Type B pancreatic cell (in vitro differentiated cells): ENCODE data around the gene CCDC186. TPM values are rescaled to one million over a fixed set of nuclear protein-coding genes. Genes with fewer than 3 reads are reported as not detected.

Experiments
- DNase-seq: peaks from one replicate; pipeline ENCODE4 v3.0.0; 2021; ENCODE audit warnings: mixed read lengths; ENCODE audit not compliant: unreplicated experiment; ENCODE audit errors: extremely low spot score
- H3K27ac Mint-ChIP-seq: 2 replicates; pipeline ENCODE4 v1.8.0; 2021; ENCODE audit warnings: mild to moderate bottlenecking, mixed read lengths
- H3K27me3 Mint-ChIP-seq: 2 replicates; pipeline ENCODE4 v1.8.0; 2021; ENCODE audit warnings: mixed read lengths
- H3K36me3 Mint-ChIP-seq: 2 replicates; pipeline ENCODE4 v1.8.0; 2021; ENCODE audit warnings: mixed read lengths
- H3K4me1 Mint-ChIP-seq: one replicate; pipeline ENCODE4 v1.8.0; 2021; ENCODE audit warnings: mixed read lengths; ENCODE audit not compliant: unreplicated experiment
- H3K4me3 Mint-ChIP-seq: 2 replicates; pipeline ENCODE4 v1.8.0; 2021; ENCODE audit warnings: mild to moderate bottlenecking, mixed read lengths
- H3K9me3 Mint-ChIP-seq: 2 replicates; pipeline ENCODE4 v1.8.0; 2021; ENCODE audit warnings: mixed read lengths
- CTCF ChIP-seq: fragments of 200-600 bp; sonication (generic); conservative IDR thresholded peaks from 2 replicates; pipeline ENCODE4 v1.5.0; 2021; ENCODE audit warnings: antibody characterized with exemption, mild to moderate bottlenecking
- total RNA-seq: library from RNA; stranded (reverse); gene quantifications from 2 replicates; pipeline ENCODE4 v1.2.1, GENCODE V29; 2021; ENCODE audit warnings: low replicate concordance

CCDC186 gene
- total RNA-seq, 1 donor from 2014 or later: 21.0 TPM

GRCh38 chr10:114195079-114195478 lies 21.1 kb upstream of the CCDC186 start:
- TF ChIP-seq CTCF: no peak
- DNase-seq: no peak
- Mint-ChIP-seq H3K9me3 (no peaks in the 10 kb centered on the region), H3K27ac (no peak overlapping the region), H3K4me3 (no peak overlapping the region), H3K4me1 (no peaks in the 10 kb centered on the region), H3K36me3 (no peaks in the 10 kb centered on the region), H3K27me3 (peaks cover 3% of the 10 kb centered on the region)

- Mint-ChIP-seq H3K36me3 (no peaks in the 10 kb centered on the region), H3K27me3 (no peaks in the 10 kb centered on the region)
Measured at GRCh38 chr10:114189700-114190099, 15.7 kb upstream of the CCDC186 start.

GRCh38 chr10:114188900-114189299 lies 14.9 kb upstream of the CCDC186 start:
- no peak for DNase-seq
- H3K36me3 Mint-ChIP-seq: no peaks in the 10 kb centered on the region
- TF ChIP-seq CTCF: no peak
- H3K4me3 Mint-ChIP-seq: no peak overlapping the region
- no peaks in the 10 kb centered on the region for H3K27me3 Mint-ChIP-seq
- H3K27ac Mint-ChIP-seq: no peak overlapping the region
- no peaks in the 10 kb centered on the region for H3K4me1 Mint-ChIP-seq
- no peaks in the 10 kb centered on the region for H3K9me3 Mint-ChIP-seq

More at GRCh38 chr10:114189700-114190099, 15.7 kb upstream of the CCDC186 start:
- H3K4me3 Mint-ChIP-seq: no peak overlapping the region
- no peaks in the 10 kb centered on the region for H3K9me3 Mint-ChIP-seq
- no peak for TF ChIP-seq CTCF
- H3K27ac Mint-ChIP-seq: no peak overlapping the region
- no peaks in the 10 kb centered on the region for H3K4me1 Mint-ChIP-seq
- DNase-seq: no peak

GRCh38 chr10:114188001-114188400 lies 14.0 kb upstream of the CCDC186 start:
- Mint-ChIP-seq H3K4me1 (no peaks in the 10 kb centered on the region), H3K36me3 (no peaks in the 10 kb centered on the region), H3K9me3 (no peaks in the 10 kb centered on the region), H3K27ac (no peak overlapping the region), H3K27me3 (no peaks in the 10 kb centered on the region), H3K4me3 (no peak overlapping the region)
- DNase-seq: no peak
- no peak for TF ChIP-seq CTCF

GRCh38 chr10:114184276-114184675 lies 10.3 kb upstream of the CCDC186 start:
- Mint-ChIP-seq H3K27me3 (no peaks in the 10 kb centered on the region), H3K27ac (no peak overlapping the region), H3K4me3 (no peak overlapping the region), H3K36me3 (no peaks in the 10 kb centered on the region), H3K9me3 (no peaks in the 10 kb centered on the region), H3K4me1 (no peaks in the 10 kb centered on the region)
- no peak for DNase-seq
- no peak for TF ChIP-seq CTCF

GRCh38 chr10:114183563-114183962 lies 9.6 kb upstream of the CCDC186 start:
- TF ChIP-seq CTCF: no peak
- no peaks in the 10 kb centered on the region for H3K9me3 Mint-ChIP-seq
- no peaks in the 10 kb centered on the region for H3K36me3 Mint-ChIP-seq
- no peak overlapping the region for H3K4me3 Mint-ChIP-seq
- H3K27me3 Mint-ChIP-seq: no peaks in the 10 kb centered on the region
- no peaks in the 10 kb centered on the region for H3K4me1 Mint-ChIP-seq
- no peak for DNase-seq
- no peak overlapping the region for H3K27ac Mint-ChIP-seq
